ENCODE data around the gene ACVR2B.

DNA sequence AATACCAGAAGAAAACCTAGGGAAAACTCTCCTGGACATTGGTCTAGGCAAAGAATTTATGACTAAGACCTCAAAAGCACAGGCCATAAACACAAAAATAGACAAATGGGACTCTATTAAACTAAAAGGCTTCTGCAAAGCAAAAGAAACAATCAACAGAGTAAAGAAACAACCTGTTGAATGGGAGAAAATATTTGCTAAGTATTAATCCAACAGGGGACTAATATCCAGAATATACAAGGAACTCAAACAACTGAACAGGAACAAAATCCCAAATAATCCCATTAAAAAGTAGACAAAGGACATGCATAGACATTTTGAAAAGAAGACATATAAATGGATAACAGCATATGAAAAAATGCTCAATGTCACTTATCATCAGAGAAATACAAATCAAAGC lies 6.9 kb upstream of the ACVR2B start:
- TF ChIP-seq, protein P1, sequence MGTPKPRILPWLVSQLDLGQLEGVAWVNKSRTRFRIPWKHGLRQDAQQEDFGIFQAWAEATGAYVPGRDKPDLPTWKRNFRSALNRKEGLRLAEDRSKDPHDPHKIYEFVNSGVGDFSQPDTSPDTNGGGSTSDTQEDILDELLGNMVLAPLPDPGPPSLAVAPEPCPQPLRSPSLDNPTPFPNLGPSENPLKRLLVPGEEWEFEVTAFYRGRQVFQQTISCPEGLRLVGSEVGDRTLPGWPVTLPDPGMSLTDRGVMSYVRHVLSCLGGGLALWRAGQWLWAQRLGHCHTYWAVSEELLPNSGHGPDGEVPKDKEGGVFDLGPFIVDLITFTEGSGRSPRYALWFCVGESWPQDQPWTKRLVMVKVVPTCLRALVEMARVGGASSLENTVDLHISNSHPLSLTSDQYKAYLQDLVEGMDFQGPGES (IDR thresholded peaks at IDR 0.05): no peak
- TF ChIP-seq CTCF (IDR thresholded peaks at IDR 0.05 in 2 of 3, conservative IDR thresholded peaks at IDR 0.05 in 1 of 3; ENCODE audit: control insufficient read depth in 2 of 3, extremely low read depth in 1 of 3, insufficient read depth in 1 of 3, low read depth in 3 of 3, low read length in 3 of 3) (no peak), POLR2A (IDR thresholded peaks at IDR 0.05; ENCODE audit: low read depth, low read length) (no peak), NRF1 (conservative IDR thresholded peaks at IDR 0.05; ENCODE audit: low read depth, low read length) (no peak), EP300 (IDR thresholded peaks at IDR 0.05; ENCODE audit: borderline replicate concordance in 1 of 2, control insufficient read depth in 1 of 2, low read depth in 2 of 2, low read length in 2 of 2) (no peak), SP1 (IDR thresholded peaks at IDR 0.05; ENCODE audit: low read depth, low read length) (no peak), EED (IDR thresholded peaks at IDR 0.05; ENCODE audit: low read depth) (no peak), ZNF274 (IDR thresholded peaks at IDR 0.05; ENCODE audit: insufficient read depth, insufficient read length) (no peak), ZNF384 (IDR thresholded peaks at IDR 0.05; ENCODE audit: borderline replicate concordance, low read depth, low read length) (no peak), ATF3 (IDR thresholded peaks at IDR 0.05; ENCODE audit: borderline replicate concordance, extremely low read depth, low read depth, low read length) (no peak), SMC3 (IDR thresholded peaks at IDR 0.05; ENCODE audit: borderline replicate concordance, low read length) (no peak), NR2F1 (conservative IDR thresholded peaks at IDR 0.05) (no peak), SRF (IDR thresholded peaks at IDR 0.05; ENCODE audit: low read depth in 2 of 2, low read length in 2 of 2) (no peak)
